NCI-H1092 treated with DMSO at 0.1 percent for 48 hours (cell line): ENCODE data around the gene NLRP12.
"Not testable (repeated sequence)": the region's sequence is repeated elsewhere in the genome, so short reads cannot be mapped to it uniquely, and the experiment has no call there.

ENCODE experiments used
- DNase-seq: peaks from one replicate; lab custom pipeline; 2025; lab: John Stamatoyannopoulos, UW

NLRP12 gene

DNA sequence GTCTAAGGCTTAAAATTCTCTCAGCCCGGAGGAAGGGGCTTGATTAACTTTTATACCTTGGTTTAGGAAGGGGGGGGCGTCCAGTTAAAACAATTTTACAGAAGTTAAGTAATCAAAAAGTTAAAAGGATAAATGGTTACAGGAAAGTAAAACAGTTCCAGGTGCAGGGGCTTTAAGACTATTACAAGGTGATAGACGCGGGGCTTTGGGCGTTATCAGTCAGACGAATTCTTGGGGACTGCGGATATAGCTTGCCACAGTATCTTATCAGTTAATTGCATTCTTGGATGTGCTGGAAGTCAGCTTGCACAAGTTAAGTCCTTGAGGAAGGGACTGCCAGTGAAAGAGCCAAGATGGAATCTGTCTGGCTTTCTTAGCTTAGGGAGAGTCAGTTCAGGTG lies 49.6 kb downstream of the NLRP12 start:
- DNase-seq = not testable (repeated sequence)

DNA sequence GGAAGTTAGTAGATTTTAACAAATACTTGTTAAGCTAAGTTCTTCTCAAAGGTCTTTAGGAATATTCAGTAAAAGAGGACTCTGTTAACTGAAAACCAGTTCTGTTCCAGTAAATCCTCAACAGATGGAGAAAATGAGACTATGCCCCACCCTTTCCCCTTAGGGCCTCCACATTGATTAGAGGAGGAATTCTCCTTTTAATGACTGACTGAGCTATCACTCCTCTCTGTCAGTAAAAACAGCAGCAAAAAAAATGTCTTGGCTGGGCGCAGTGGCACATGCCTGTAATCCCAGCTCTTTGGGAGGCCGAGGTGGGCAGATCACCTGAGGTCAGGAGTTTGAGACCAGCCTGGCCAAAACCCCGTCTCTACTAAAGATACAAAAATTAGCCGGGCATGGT lies 50.1 kb downstream of the NLRP12 start:
- no peak for DNase-seq

DNA sequence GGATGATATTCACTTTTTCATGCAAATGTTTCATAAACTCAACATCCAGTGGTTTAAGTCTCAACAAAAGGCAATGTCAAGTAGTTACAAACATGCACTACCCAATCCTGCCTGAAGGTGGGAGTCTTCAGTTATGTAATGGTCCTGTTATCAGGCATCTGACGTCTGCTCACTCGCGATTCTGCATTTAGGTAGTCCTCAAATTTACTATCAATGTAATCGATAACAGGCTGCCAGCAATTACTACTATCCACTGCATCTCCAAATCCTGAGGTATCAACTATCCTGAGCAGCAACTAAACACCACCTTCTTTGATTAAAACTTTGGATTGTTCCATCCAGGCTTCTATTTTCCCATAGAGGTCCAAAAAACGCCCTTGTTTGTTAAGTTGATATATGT lies 51.2 kb downstream of the NLRP12 start:
- peak; percentile 21 for DNase-seq

DNA sequence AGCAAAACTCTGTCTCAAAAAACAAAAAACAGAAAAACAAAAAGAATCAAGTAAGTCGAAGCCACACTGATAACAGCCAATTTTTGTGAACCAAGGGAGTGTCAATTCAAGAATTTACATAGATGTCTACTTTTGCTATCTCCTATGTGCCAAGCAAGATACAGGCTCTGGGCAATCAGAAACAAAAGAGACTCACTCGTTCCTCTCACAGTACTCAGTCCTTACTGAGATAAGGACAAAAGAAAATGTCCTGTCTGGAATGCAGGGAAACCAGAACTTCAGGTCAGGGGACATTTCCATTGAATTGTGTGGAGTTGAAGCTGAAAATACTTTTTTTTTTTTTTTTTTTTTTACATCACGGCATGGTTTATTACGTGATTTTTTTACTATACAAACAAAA lies 53.0 kb downstream of the NLRP12 start:
- DNase-seq = no peak

DNA sequence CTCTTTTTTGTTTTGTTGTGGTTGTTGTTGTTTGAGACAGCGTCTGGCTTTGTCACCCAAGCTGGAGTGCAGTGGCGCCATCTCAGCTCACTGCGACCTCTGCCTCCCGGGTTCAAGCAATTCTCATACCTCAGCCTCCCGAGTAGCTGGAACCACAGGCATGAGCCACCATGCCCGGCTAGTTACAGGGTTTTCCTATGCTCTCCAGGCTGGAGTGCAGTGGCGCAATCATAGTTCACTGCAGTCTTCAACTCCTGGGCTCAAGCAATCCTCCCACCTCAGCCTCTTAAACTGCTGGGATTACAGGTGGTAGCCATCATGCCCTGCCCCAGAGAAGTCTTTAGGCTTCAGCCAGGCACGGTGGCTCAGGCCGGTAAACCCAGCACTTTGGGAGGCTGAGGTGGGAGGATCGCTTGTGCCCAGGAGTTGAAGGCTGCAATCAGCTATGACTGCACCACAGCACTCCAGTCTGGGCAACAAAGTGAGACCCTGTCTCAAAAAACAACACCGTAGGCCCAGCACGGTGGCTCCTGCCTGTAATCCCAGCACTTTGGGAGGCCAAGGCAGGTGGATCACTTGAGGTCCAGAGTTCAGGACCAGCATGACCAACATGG lies 54.3 kb downstream of the NLRP12 start:
- DNase-seq = not testable (repeated sequence)

DNA sequence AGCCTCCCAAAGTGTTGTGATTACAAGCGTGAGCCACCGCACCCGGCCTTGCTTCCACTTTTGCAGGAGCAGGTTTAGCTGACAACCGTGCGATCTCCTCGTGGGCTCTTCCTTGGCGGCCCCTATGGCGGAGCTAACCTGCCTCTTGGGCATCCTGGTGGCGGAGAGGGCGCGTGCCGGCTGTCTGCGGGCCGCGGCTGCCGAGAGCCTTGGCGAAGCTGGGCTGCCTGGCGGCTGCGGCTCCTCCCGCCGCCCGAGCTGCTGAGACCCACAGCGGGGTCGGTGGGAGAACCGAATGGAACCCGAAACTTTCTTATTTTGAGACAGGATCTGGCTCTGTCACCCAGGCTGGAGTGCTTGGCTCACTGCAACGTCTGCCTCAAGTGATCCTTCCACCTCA lies 55.7 kb downstream of the NLRP12 start:
- no peak for DNase-seq

DNA sequence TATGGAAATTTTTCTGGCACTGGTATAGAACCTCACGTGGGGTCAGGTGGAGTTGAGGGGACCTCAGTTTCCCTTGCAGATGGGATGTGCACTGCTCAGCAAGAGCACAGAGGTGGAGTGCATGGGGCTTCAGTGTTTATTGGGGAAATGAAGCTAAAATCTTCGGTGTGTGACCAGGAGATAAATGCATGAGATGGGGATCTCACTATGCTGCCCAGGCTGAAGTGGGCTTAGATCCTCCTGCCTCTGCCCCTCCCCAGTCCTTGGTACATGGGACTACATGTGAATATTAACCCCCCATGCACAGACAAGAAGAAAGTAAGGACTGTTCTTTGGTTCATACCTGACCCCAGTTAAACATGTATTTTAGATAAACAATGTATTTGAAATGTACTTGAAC lies 65.1 kb downstream of the NLRP12 start:
- not testable (repeated sequence) for DNase-seq
